ENCODE data around the gene GFAP.

- TF ChIP-seq CTCF (conservative IDR thresholded peaks at IDR 0.05; ENCODE audit: low read length) (no peak), EZH2phosphoT487 (IDR thresholded peaks at IDR 0.05; ENCODE audit: borderline replicate concordance) (no peak)
Measured at GRCh38 chr17:44930667-44931066, 15.4 kb upstream of the GFAP start.

All from Loucy (cell line).